Coronary artery (tissue), 2 donors: ENCODE results near the gene CSF3.
A peak's percentile ranks its signal among the peaks of the same experiment; 100 is the strongest.
"Not testable (repeated sequence)": the region's sequence is repeated elsewhere in the genome, so short reads cannot be mapped to it uniquely, and the experiment has no call there.

ENCODE experiments used
- DNase-seq: peaks from one replicate; pipeline ENCODE4 v3.0.0-alpha.2; 2017; ENCODE audit warnings: low spot score
- H3K27ac ChIP-seq, 2 donors: fragments of 200-600 bp; sonication (generic); one replicate each; pipeline ENCODE4 v1.5.1; 2016 to 2019
- H3K4me3 ChIP-seq: fragments of 200-600 bp; sonication (generic); 2 replicates; pipeline ENCODE4 v1.5.1; 2016; ENCODE audit warnings: mild to moderate bottlenecking, moderate library complexity
- TF ChIP-seq, protein P1 (sequence below): fragments of 200-600 bp; sonication (generic); IDR thresholded peaks from one replicate; pipeline ENCODE4 v1.5.1; 2019; ENCODE audit warnings: antibody characterized with exemption

Gene CSF3

DNA sequence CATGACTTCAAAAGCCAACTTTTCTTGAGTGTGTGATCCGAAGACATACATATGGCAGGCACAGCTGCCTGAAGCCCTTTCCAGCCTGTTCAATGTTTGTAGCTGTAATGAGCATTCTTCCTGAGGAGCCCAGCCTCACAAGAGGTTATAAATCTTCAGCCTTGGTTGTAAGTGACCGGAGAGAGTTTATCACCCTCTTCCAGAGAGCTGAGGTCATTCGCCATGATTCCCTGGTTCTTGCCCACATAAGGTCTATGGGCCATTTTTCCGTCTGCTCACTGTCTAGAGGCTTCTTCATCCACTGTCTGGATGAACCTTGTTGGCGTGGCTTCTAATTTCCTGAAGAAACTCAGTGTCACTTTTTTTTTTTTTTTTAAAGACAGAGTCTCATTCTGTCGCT, 9.7 kb upstream of the CSF3 start:
- Histone ChIP-seq H3K4me3 (no peak overlapping the region), H3K27ac (no peak overlapping the region)
- TF ChIP-seq, protein P1, sequence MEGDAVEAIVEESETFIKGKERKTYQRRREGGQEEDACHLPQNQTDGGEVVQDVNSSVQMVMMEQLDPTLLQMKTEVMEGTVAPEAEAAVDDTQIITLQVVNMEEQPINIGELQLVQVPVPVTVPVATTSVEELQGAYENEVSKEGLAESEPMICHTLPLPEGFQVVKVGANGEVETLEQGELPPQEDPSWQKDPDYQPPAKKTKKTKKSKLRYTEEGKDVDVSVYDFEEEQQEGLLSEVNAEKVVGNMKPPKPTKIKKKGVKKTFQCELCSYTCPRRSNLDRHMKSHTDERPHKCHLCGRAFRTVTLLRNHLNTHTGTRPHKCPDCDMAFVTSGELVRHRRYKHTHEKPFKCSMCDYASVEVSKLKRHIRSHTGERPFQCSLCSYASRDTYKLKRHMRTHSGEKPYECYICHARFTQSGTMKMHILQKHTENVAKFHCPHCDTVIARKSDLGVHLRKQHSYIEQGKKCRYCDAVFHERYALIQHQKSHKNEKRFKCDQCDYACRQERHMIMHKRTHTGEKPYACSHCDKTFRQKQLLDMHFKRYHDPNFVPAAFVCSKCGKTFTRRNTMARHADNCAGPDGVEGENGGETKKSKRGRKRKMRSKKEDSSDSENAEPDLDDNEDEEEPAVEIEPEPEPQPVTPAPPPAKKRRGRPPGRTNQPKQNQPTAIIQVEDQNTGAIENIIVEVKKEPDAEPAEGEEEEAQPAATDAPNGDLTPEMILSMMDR: no peak
- DNase-seq: no peak

DNA sequence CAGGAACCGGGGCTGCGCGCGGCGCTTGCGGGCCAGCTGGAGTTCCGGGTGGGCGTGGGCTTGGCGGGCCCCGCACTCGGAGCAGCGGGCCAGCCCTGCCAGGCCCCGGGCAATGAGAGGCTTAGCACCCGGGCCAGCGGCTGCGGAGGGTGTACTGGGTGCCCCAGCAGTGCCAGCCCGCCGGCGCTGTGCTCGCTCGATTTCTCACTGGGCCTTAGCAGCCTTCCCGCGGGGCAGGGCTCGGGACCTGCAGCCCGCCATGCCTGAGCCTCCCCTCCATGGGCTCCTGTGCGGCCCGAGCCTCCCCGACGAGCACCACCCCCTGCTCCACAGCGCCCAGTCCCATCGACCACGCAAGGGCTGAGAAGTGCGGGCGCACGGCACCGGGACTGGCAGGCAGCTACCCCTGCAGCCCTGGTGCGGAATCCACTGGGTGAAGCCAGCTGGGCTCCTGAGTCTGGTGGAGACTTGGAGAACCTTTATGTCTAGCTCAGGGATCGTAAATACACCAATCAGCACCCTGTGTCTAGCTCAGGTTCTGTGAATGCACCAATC, 4.2 kb upstream of the CSF3 start:
- not testable (repeated sequence) for H3K27ac ChIP-seq, H3K4me3 ChIP-seq, DNase-seq

DNA sequence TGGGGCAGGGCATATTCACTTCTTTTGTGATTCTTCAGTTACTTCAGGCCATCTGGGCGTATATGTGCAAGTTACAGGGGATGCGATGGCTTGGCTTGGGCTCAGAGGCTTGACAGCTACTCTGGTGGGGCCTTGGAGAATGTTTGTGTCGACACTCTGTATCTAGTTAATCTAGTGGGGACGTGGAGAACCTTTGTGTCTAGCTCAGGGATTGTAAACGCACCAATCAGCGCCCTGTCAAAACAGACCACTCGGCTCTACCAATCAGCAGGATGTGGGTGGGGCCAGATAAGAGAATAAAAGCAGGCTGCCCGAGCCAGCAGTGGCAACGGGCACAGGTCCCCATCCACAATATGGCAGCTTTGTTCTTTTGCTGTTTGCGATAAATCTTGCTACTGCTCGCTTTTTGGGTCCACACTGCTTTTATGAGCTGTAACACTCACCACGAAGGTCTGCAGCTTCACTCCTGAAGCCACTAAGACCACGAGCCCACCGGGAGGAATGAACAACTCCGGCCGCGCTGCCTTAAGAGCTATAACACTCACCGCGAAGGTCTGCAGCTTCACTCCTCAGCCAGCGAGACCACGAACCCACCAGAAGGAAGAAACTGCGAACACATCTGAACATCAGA, 3.1 kb upstream of the CSF3 start:
- not testable (repeated sequence) for H3K27ac ChIP-seq, DNase-seq, H3K4me3 ChIP-seq

DNA sequence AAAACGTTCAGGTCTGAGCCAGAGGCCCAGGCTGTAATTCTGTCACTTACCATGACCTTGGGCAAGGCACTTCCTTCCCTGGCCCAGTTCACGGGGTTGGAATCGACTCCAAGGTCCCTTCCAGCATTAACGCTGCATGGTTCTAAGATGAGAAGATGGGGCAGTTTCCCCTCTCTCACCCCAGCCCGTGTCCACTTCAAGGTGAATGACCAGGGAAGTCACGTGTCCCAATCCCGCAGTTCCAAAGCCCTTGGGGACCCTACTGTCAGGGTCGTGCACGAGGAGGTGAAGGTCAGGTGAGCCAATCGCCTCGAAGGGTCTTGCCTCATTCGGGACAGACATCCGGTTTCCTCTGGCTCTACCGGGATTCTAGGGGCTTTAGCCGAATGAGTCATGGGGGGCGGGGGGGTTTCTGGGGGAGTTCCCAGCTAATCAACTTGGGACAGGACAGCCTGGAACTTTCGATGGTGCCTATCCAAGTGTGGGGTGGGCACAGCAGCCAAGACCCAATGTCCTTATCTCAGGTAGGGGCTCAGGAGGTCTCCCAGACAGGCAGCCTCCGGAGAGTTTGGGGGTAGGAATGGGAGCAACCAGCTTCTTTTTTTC, 762 bp upstream of the CSF3 start:
- Histone ChIP-seq H3K27ac (peak overlapping the region in 1 of 2 donors; percentile 42), H3K4me3 (no peak overlapping the region)
- TF ChIP-seq, protein P1: no peak
- no peak for DNase-seq

DNA sequence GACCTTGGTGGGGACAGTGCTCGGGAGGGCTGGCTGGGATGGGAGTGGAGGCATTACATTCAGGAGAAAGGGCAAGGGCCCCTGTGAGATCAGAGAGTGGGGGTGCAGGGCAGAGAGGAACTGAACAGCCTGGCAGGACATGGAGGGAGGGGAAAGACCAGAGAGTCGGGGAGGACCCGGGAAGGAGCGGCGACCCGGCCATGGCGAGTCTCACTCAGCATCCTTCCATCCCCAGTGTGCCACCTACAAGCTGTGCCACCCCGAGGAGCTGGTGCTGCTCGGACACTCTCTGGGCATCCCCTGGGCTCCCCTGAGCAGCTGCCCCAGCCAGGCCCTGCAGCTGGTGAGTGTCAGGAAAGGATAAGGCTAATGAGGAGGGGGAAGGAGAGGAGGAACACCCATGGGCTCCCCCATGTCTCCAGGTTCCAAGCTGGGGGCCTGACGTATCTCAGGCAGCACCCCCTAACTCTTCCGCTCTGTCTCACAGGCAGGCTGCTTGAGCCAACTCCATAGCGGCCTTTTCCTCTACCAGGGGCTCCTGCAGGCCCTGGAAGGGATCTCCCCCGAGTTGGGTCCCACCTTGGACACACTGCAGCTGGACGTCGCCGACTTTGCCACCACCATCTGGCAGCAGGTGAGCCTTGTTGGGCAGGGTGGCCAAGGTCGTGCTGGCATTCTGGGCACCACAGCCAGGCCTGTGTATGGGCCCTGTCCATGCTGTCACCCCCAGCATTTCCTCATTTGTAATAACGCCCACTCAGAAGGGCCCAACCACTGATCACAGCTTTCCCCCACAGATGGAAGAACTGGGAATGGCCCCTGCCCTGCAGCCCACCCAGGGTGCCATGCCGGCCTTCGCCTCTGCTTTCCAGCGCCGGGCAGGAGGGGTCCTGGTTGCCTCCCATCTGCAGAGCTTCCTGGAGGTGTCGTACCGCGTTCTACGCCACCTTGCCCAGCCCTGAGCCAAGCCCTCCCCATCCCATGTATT, 1.1 kb downstream of the CSF3 start:
- DNase-seq: no peak
- no peak overlapping the region for H3K27ac ChIP-seq
- TF ChIP-seq, protein P1: no peak
- H3K4me3 ChIP-seq: no peak overlapping the region

DNA sequence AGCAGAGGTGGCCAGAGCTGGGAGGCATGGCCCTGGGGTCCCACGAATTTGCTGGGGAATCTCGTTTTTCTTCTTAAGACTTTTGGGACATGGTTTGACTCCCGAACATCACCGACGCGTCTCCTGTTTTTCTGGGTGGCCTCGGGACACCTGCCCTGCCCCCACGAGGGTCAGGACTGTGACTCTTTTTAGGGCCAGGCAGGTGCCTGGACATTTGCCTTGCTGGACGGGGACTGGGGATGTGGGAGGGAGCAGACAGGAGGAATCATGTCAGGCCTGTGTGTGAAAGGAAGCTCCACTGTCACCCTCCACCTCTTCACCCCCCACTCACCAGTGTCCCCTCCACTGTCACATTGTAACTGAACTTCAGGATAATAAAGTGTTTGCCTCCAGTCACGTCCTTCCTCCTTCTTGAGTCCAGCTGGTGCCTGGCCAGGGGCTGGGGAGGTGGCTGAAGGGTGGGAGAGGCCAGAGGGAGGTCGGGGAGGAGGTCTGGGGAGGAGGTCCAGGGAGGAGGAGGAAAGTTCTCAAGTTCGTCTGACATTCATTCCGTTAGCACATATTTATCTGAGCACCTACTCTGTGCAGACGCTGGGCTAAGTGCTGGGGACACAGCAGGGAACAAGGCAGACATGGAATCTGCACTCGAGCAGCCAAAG, 2.3 kb downstream of the CSF3 start:
- Histone ChIP-seq H3K4me3 (no peak overlapping the region), H3K27ac (peak overlapping the region in 1 of 2 donors; percentile 63)
- TF ChIP-seq, protein P1: no peak
- DNase-seq: no peak

DNA sequence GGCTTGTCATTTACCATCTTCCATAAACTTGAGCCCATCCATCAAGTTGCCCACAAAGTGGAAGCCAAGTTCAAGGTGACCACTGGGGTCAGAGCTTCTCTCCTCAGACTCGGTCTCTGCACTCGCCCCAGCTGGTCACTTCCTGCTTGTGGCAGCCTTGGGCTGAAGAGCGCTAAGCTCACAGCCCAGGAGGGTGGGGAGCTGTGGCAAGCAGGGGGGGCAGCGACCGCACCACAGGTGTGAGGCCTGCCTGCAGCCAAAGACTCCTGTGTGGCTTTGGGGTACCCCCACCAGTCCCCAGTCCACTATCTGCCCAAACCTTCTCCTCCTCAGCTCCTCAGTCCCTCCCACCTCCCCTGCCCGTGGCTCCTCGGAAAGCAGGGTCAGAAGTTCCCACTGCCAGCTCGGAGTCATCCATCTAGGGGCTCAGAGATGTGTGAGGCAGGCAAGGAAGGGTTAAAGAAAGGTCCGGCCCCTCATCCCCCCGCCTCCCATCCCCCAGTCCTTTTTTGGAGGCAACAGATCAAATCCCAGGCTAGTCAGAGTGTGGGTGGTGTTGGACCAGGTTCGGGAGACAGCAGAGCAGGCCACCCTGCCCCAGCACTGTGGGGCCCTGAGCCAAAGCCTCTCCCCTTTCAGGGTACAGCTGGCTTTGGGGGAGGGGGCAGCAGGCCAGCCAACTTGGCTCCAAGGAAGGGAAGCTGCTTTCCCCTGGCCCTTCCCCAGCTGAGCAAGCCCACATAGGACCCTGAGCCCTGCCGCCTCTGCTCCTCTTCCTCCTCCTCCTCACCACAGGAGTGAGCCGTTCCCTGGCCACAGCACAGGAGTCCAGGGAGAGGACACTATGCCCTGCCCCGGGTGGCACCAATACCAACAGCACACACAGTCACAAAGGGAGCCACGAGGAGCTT, 3.2 kb downstream of the CSF3 start:
- TF ChIP-seq, protein P1: no peak
- Histone ChIP-seq H3K27ac (peak overlapping the region; percentile 28 to 63), H3K4me3 (peak overlapping the region; percentile 11)
- DNase-seq: no peak
